Adrenal gland (tissue), 5 donors: ENCODE measurements around the gene CAMTA1.

Experiments
- CTCF ChIP-seq, 6 experiments: fragments of 450-650 bp in 4 of 6; fragments of 200-600 bp in 2 of 6; sonication (generic) in 1 of 6; IDR thresholded peaks; 1 replicate in 5 of 6; 2 replicates in 1 of 6; pipeline versions ENCODE4 v1.5.1 to v1.8.0; 2016 to 2021; ENCODE audit warnings: antibody characterized with exemption in 6 of 6, mild to moderate bottlenecking in 2 of 6, moderate library complexity in 1 of 6
- POLR2A ChIP-seq, 2 donors: fragments of 450-650 bp; IDR thresholded peaks; one replicate each; pipeline ENCODE4 v1.6.1; 2017; ENCODE audit warnings: antibody characterized with exemption in 2 of 2, mild to moderate bottlenecking in 2 of 2, moderate library complexity in 1 of 2
- donor health status: DM: no; HTN: no; CAD: no.

- TF ChIP-seq CTCF (IDR thresholded peaks at IDR 0.05), result no peak
- no peak for TF ChIP-seq POLR2A (IDR thresholded peaks at IDR 0.05)
These were observed 846.9 kb downstream of the CAMTA1 start for GRCh38 chr1:7632176-7632575.
